Kidney (tissue), 14 donors: Measurements from ENCODE around the gene FBN1. TPM values are rescaled to one million over a fixed set of nuclear protein-coding genes. Genes with fewer than 3 reads are reported as not detected.

Experiments used
- DNase-seq, 5 donors: peaks; one replicate each; pipeline ENCODE4 v3.0.0-alpha.2; 2013 to 2020
- FAIRE-seq: peaks from 2 replicates; lab custom pipeline; 2012; peaks lifted over from hg19 to GRCh38; lab: Jason Lieb, UNC
- H3K27ac ChIP-seq, 2 donors: one replicate each; pipeline ENCODE4 v1.7.0; 2013; ENCODE audit warnings: low read depth in 2 of 2, low read length in 2 of 2, inconsistent platforms in 1 of 2
- H3K27me3 ChIP-seq: one replicate; pipeline ENCODE4 v1.7.1; 2013; ENCODE audit warnings: low read length, inconsistent platforms; ENCODE audit not compliant: control insufficient read depth, insufficient read depth
- H3K36me3 ChIP-seq, 3 donors: one replicate each; pipeline versions ENCODE4 v1.7.0 to v1.7.1; 2013; ENCODE audit warnings: low read length in 3 of 3, control low read depth in 1 of 3, inconsistent platforms in 1 of 3; ENCODE audit not compliant: insufficient read depth in 3 of 3, control insufficient read depth in 2 of 3
- H3K4me1 ChIP-seq, 3 donors: one replicate each; pipeline versions ENCODE4 v1.7.0 to v1.7.1; 2013; ENCODE audit warnings: low read length in 3 of 3, inconsistent platforms in 1 of 3, low read depth in 1 of 3; ENCODE audit not compliant: control insufficient read depth in 2 of 3, insufficient read depth in 2 of 3
- H3K4me3 ChIP-seq, 3 donors: one replicate each; pipeline versions ENCODE4 v1.7.0 to v1.8.1; 2013; ENCODE audit warnings: low read length in 3 of 3, control low read depth in 1 of 3, inconsistent platforms in 1 of 3
- H3K9ac ChIP-seq, 3 donors: one replicate each; pipeline versions ENCODE4 v1.7.0 to v1.7.1; 2013; ENCODE audit warnings: low read length in 3 of 3, control low read depth in 1 of 3, inconsistent platforms in 1 of 3
- H3K9me3 ChIP-seq, 3 donors: one replicate each; pipeline versions ENCODE4 v1.7.0 to v1.7.1; 2013; ENCODE audit warnings: low read length in 3 of 3, control low read depth in 1 of 3, inconsistent platforms in 1 of 3; ENCODE audit not compliant: control insufficient read depth in 2 of 3, insufficient read depth in 1 of 3
- intact Hi-C: fragments of 100-400 bp; cut with DNase I; formaldehyde crosslinking; loops from one replicate; pipeline ENCODE4 v1.11.1; 2022
- polyA plus RNA-seq: library from polyadenylated mRNA; stranded (reverse); fragments of 350-450 nt; fragmentation: Illumina TruSeq; extraction: RNeasy Lipid Tissue Mini Kit (QIAGEN cat#74804); gene quantifications from one replicate; pipeline ENCODE4 v1.2.3, GENCODE V29; 2014; ENCODE audit warnings: low read depth, low replicate concordance; ENCODE audit not compliant: insufficient read depth
- total RNA-seq: library from RNA; stranded (reverse); fragmentation: NEBNext Ultra II Directional; extraction: Animal tissue kit (Norgen Biotek cat#: 25700); gene quantifications from one replicate; pipeline ENCODE4 v1.2.1, GENCODE V29; 2021
- TF ChIP-seq, protein P1 (sequence below): IDR thresholded peaks from 3 replicates; pipeline ENCODE4 v1.5.1; 2012; ENCODE audit warnings: mild to moderate bottlenecking, moderate library complexity, borderline replicate concordance; ENCODE audit not compliant: insufficient read depth; ENCODE audit errors: extremely low read depth
- donor health status: control.
- donor health status: control.
- donor health status: control.
- donor health status: control.
- donor health status: control.
- donor health status: DM: yes; HTN: yes; CAD: no.
- donor health status: Normal renal cell carcinoma (clear cell type).

FBN1 gene
- total and polyA plus RNA-seq, 2 donors from 2014 or later: 2.4 to 30.8 TPM

- H3K4me3 ChIP-seq: no peak overlapping the region
- H3K27me3 ChIP-seq: no peaks in the 10 kb centered on the region
- intact Hi-C loops: no loop called here
Observed at GRCh38 chr15:48550822-48551525, 94.5 kb downstream of the FBN1 start.

DNA sequence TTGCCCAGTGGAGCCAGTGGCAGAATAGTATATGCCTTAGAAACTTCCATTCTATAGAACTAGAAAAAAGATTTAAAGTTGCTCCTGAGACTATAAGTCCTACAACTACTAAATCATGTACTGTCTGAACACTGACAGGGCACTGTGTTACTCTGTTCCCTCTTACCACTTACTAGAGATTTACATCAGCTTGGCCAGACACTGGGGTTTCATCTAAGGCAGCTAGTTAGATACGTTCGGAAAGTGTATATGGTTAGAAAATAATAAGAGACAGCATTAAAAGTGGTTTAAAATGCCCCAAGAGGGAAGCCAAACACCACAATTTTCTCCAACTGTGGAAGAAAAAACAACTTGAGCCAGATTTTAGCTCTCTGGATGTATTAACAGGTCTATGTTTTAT lies 97.1 kb downstream of the FBN1 start:
- Histone ChIP-seq H3K27me3 (no peaks in the 10 kb centered on the region), H3K9me3 (no peaks in the 10 kb centered on the region), H3K4me3 (no peak overlapping the region), H3K4me1 (no peaks in the 10 kb centered on the region), H3K9ac (no peak overlapping the region), H3K36me3 (no peaks in the 10 kb centered on the region), H3K27ac (no peak overlapping the region)
- TF ChIP-seq, protein P1, sequence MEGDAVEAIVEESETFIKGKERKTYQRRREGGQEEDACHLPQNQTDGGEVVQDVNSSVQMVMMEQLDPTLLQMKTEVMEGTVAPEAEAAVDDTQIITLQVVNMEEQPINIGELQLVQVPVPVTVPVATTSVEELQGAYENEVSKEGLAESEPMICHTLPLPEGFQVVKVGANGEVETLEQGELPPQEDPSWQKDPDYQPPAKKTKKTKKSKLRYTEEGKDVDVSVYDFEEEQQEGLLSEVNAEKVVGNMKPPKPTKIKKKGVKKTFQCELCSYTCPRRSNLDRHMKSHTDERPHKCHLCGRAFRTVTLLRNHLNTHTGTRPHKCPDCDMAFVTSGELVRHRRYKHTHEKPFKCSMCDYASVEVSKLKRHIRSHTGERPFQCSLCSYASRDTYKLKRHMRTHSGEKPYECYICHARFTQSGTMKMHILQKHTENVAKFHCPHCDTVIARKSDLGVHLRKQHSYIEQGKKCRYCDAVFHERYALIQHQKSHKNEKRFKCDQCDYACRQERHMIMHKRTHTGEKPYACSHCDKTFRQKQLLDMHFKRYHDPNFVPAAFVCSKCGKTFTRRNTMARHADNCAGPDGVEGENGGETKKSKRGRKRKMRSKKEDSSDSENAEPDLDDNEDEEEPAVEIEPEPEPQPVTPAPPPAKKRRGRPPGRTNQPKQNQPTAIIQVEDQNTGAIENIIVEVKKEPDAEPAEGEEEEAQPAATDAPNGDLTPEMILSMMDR: no peak
- no peak for FAIRE-seq
- DNase-seq: no peak
- intact Hi-C loops: no loop called here

More at GRCh38 chr15:48550822-48551525, 94.5 kb downstream of the FBN1 start:
- no peaks in the 10 kb centered on the region for H3K9me3 ChIP-seq
- TF ChIP-seq, protein P1: no peak
- H3K27ac ChIP-seq: no peak overlapping the region
- DNase-seq: no peak
- no peaks in the 10 kb centered on the region for H3K4me1 ChIP-seq
- H3K9ac ChIP-seq: no peak overlapping the region
- no peaks in the 10 kb centered on the region for H3K36me3 ChIP-seq
- FAIRE-seq: no peak

- FAIRE-seq: no peak
- intact Hi-C loops: no loop called here
- TF ChIP-seq, protein P1: no peak
Observed at GRCh38 chr15:48547286-48547685, 98.2 kb downstream of the FBN1 start.

More at GRCh38 chr15:48547286-48547685, 98.2 kb downstream of the FBN1 start:
- Histone ChIP-seq H3K4me3 (no peak overlapping the region), H3K9me3 (no peaks in the 10 kb centered on the region), H3K36me3 (no peaks in the 10 kb centered on the region), H3K27ac (no peak overlapping the region), H3K27me3 (no peaks in the 10 kb centered on the region), H3K9ac (no peak overlapping the region), H3K4me1 (no peaks in the 10 kb centered on the region)
- DNase-seq: no peak
